ENCODE data around the gene NR5A2.

- TF ChIP-seq ZNF184 (tag by site-specific recombination; IDR thresholded peaks at IDR 0.05) (no peak), ZNF670 (tag by site-specific recombination; IDR thresholded peaks at IDR 0.05; ENCODE audit: low read depth) (no peak)
These were observed 51.9 kb downstream of the NR5A2 start for GRCh38 chr1:200079232-200079940.

Measured in HEK293 (cell line).